Loucy (cell line): ENCODE results near the gene FITM2.

Experiments
- CTCF ChIP-seq: fragments of 200-600 bp; sonication (generic); conservative IDR thresholded peaks from 2 replicates; pipeline ENCODE4 v1.5.1; 2014; ENCODE audit warnings: mild to moderate bottlenecking, antibody characterized with exemption, low read length
- EZH2phosphoT487 ChIP-seq: fragments of 200-600 bp; IDR thresholded peaks from 2 replicates; pipeline ENCODE4 v1.6.1; 2018; ENCODE audit warnings: antibody characterized with exemption, mild to moderate bottlenecking, moderate library complexity, borderline replicate concordance

GRCh38 chr20:44301285-44301684 lies 9.7 kb downstream of the FITM2 start:
- no peak for TF ChIP-seq CTCF
- TF ChIP-seq EZH2phosphoT487, result no peak
